Measurements from ENCODE around the gene INHBA.

INHBA gene

DNA sequence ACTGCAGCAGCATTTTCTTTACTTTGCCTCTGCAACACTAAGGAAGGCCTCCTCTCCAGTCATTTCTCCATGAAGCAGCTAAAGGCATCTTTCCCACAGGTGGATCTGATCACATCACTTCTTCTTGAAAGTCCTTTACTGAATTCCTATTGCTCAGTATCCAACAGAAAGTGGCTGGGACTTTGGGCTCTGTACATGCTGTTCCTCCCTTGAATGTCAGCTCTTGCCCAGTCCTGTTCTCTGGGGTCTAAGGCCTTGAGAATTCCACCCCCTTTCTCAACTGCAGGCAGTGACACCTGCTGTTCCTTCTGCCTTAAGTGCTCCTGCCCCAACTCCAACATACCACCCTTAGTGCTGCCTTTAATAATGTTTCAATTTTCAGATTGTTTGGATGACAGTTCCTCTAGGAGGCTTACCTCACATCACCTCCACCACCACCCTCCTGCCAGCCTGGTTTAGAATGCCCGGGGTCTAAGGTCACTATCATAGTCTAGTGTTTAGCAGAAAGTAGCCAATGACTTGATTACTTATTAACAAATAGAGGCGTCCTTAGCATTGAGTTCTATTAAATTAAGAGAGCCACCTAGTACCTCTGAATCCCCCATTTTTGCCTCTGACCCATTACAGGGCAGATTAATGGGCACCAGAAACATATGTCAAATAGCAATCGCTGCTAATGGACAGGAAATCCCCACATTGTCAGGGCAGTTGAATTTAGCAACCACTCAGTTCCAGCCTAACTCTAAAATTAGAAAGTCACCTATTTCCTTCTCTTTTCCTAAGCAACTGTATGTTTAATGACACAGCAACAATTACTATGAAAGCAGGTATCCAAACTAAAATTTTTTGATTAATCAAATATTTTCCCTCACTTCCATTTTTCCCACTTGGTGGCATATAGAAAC is 11.4 kb downstream of the INHBA start:
- in situ Hi-C loops (cut with HindIII; ENCODE audit: low sequenced_read_pairs), result no loop called here

DNA sequence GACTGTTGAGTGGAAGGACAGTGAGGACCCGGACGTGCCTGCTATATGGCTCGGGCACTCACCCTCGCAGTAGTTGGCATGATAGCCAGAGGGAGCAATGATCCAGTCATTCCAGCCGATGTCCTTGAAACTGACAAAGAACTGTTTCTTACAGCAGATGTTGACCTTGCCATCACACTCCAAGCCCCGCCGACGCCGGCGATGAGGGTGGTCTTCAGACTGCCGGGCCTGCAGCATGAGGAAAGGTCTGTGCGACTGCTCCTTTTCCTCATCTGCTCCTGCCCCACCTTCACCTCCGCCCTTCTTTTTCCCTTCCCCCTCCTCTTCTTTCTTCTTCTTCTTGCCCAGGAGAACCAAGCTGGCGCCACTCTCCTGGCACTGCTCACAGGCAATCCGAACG is 13.1 kb downstream of the INHBA start:
- in situ Hi-C loops (cut with HindIII; ENCODE audit: low sequenced_read_pairs), result no loop called here

DNA sequence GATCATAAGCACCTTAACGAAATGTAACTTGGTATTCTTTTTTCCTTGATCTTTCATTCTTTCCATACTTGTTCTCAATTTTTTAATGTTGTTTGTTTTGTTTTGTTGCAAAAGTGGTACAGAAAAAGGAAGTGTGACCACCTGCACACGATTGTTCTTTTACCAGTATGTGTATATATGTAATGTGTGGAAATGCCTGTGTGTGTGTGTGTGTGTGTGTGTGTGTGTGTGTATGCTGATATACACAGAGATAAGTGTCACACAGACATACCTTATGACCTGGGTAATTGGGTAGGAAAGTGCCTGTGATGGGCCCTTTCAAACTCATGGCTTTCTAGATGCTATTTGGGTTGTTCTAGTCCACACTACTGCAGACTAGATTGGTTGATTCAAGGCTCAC is 14.0 kb downstream of the INHBA start:
- in situ Hi-C loops (cut with HindIII; ENCODE audit: low sequenced_read_pairs), result no loop called here

DNA sequence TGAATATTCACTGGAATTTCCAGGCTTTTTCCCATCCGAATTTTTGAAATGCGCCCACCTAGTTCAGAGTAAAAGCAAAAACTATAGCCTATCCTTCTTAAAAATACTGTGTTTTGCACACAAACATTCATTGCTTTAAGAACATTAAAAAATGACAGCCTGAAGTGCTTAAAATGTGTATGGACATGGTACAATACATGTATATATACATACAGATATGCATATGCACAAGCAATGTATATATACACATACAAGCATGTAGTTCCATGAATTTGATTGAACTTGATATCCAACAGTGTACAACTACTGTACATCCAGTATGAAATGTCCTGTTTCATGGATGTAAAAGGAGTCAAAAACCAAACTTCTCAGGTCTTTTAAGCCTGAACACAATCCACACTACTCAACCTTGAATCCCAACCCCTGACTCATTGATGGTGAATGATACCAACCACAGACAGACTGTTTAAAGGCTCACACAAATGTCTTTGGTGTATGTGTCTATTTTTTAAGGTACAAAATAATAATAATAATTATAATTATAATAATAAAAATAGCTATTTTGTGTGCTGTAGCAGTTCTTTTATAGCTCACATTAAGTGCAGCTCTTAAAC is 14.8 kb downstream of the INHBA start:
- in situ Hi-C loops (cut with HindIII; ENCODE audit: low sequenced_read_pairs), result no loop called here

DNA sequence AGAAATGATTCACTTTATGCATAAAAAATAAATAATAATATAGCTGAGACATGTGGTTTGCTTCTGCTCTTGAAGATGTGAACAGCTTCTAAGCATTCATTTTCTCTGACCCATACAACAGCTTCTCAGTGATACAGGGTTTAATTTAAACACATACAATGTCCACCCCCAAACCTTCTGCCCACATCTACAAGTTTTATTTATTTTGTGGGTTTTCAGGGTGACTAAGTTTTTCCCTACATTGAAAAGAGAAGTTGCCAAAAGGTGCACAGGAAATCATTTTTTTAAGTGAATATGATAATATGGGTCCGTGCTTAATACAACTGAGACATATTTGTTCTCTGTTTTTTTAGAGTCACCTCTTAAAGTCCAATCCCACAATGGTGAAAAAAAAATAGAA is 17.2 kb downstream of the INHBA start:
- in situ Hi-C loops (cut with HindIII; ENCODE audit: low sequenced_read_pairs), result no loop called here

DNA sequence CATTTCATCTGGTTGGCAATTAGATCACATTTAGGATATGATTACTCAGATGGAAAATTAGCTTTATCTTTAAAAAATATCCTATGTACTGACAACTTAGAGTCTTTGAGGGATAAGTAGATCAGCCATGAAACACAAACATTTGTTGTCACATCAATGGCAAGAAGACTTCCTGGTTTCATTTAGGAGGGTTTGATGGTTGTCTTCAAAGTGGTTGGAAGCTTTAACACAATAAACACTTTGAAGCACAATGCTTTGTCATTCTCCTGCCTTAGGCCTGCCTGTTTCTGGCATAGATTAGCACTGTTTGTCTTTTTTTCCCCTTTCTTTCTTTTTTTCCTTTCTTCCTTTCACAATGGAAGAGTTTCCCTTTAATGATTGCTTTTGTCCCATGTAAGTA is 20.5 kb downstream of the INHBA start:
- in situ Hi-C loops (cut with HindIII; ENCODE audit: low sequenced_read_pairs), result no loop called here

DNA sequence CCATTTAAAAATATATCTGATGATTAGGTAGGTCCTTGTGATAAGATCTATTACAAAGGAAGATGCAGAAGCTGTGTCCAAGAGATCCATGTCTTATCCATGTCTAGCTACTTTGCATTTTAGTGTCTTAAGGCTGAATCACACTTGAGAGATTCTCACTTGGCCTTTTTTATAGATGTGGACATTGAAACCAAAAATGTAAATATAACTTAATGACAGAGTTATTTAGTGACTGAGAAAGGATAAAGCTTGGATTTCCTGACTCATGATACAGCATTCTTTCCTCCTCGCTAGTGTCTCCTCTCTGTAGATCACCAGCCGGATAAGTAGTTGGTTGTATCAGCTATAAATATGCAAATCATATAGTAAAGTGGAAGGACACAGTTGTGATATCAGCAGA is 23.3 kb downstream of the INHBA start:
- in situ Hi-C loops (cut with HindIII; ENCODE audit: low sequenced_read_pairs), result no loop called here

DNA sequence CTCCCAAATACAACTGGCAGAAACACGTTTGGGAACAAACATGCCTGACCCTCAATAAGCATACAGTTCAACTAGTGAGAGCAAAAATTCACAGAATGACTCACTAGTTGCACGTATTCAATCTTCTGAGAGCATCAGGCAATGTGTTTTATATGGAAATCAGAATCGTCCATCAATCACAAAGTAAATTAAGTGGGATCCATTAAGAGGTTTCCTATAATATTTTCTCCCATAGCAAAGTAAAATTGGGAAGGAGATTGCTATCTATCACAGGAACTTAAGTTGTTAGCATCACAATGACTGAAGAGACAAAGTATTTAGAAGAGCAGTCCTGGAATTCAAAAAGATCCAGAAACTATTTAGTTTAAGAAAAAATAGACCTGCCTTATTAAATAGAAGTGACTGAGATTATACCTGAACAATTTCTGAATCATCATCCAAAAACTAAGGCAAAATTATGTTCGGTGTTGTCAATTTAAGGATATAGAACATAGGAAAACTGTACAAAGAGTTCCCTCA is 28.3 kb downstream of the INHBA start:
- in situ Hi-C loops (cut with HindIII; ENCODE audit: low sequenced_read_pairs), result no loop called here

DNA sequence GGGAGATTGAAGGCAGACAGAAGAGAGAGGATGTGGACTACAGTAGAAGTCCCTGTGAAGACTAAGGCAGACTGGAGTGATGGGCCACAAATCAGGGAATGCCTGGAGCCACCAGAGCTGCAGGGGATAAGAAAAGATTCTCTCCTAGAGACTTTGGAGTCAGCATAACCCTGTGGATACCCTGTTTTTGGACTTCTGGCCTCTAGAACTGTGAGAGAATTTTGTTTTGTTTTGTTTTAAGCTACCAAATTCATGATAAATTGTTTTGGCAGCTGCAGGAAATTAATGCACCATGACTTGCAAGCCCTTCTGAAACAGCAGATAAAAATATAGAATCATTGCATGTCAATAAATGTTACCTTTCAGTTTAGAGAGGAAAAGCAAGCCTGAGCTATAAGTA is 41.3 kb downstream of the INHBA start:
- in situ Hi-C loops (cut with HindIII; ENCODE audit: low sequenced_read_pairs), result loop anchor here (10.0 kb wide), 1 partner anchor 157 kb away; no protein-coding TSS in a partner anchor

DNA sequence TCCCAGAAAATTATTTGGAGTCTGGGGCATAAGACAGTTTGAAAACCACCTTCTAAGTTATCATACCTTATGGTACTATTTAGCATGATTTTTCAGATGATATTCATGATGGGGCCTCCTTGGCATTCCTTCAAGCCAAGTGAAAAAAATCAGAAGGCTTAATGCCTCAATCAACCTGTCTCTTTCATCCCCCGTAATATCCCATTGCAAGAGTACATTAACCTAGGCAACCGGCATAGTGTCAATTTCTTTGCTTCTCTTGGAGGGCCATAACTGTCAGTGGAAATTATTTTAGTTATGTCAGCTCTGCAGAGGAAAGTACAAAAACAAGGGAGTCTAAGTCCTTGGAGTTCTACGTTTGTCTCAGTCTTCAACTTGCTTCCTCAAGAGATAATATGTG is 43.4 kb downstream of the INHBA start:
- in situ Hi-C loops (cut with HindIII; ENCODE audit: low sequenced_read_pairs), result no loop called here

DNA sequence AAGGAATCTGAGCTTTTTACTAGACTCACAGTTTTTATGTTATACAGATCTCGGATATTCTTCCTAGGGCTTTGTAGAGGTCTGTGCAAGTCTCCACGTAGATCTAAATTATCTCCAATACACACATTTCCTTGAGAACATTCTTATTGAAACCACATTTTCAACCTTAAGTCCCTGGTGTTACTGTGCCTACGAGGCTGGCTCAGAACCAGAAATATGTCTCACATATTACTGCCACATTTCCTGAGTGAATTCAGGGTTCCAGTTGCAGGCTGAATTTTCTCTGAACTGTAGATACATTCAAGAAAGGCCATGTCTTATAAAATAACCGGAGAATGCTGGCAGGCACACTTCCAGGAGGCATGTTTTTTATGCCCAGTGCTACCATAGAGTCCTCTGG is 46.5 kb downstream of the INHBA start:
- in situ Hi-C loops (cut with HindIII; ENCODE audit: low sequenced_read_pairs), result no loop called here

DNA sequence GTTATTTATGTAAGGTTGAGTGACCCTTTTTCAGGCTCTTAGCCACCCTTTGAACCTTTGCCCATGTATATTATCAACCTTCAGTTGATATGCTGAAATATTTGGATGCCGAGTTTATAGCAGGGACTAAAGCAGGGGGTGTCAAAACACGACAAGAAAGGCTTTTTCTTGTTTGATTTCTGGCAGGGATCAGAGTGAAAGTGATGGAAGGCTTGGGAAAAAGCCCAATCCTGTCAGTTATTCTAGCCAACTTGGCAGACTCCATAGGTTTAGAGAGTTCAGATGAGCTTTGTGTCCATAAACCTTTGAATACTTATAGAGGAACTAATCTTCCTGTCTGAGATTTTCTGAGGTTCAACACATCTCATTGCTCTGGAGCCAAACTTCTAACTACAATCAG is 47.5 kb downstream of the INHBA start:
- in situ Hi-C loops (cut with HindIII; ENCODE audit: low sequenced_read_pairs), result no loop called here

DNA sequence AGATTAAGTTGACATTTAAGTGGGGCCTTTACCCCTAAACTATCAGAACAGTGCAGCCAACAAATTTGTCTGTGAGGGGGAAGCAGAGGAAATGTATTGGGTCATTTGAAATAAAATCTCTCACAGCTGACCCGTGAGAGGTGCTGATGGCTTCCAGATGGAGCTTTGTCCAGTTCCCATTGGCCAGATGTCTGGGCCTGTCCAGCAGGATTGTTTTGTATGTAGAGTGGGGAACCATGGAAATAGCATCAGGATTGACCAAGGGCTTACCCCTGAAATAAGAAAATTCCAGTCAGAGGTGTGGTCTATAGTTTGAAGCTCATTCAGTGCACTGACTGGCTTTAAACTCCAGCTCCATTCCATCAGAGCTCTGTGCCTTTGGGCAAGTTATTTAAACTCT is 50.6 kb downstream of the INHBA start:
- in situ Hi-C loops (cut with HindIII; ENCODE audit: low sequenced_read_pairs), result no loop called here

DNA sequence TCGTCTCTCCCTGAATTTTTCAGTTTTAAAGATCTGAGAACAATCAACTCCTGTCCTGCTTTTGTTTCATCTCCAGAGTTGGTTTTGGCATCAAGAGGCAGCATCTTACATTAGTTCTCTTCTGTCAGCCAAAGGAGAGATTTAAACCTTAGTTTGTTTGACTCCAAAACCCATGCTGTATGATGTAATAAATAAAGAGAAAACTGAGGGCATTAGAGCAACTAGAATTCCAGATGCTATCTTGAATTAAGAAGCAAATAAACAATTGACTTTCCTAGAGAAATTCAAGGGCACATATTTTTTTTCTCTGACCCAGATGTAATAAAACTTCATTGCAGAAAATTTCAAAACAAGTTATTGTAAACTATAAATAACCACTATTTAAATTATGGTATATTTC is 54.4 kb downstream of the INHBA start:
- in situ Hi-C loops (cut with HindIII; ENCODE audit: low sequenced_read_pairs), result no loop called here

DNA sequence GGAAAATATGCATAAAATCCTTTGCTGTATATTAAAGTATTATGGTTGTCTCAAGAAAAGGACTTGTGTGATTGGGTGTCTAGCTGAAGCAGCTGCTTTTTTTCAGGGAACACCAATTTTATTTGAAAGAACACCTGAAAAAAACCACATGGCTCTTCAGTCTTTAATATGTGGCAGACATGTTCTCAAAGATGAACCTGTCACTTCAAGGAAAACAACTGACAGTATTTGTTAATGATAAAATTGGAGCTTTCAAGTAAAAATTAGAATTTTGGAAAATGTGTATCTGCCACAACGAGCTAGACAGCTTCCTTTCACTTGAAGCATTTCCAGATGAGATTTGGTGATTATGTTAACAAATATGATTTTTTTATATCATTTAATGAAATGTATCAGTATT is 59.3 kb downstream of the INHBA start:
- in situ Hi-C loops (cut with HindIII; ENCODE audit: low sequenced_read_pairs), result no loop called here

DNA sequence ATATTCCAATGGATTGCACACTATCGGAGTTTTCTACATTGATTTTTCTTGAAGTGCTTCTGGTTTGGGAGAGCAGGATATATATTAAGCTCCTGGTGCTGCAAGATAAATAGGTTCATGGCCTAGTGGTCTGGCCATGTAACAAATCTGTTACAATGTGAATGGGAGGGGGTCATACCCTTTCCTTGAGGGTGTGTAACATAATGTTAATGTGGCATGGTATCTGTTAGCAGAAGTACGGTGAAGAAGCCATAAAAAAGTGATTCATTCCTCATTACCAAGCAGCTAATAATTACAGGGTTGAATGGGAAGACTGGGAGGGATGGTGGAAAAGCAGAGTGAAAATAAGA is 61.2 kb downstream of the INHBA start:
- in situ Hi-C loops (cut with HindIII; ENCODE audit: low sequenced_read_pairs), result no loop called here

DNA sequence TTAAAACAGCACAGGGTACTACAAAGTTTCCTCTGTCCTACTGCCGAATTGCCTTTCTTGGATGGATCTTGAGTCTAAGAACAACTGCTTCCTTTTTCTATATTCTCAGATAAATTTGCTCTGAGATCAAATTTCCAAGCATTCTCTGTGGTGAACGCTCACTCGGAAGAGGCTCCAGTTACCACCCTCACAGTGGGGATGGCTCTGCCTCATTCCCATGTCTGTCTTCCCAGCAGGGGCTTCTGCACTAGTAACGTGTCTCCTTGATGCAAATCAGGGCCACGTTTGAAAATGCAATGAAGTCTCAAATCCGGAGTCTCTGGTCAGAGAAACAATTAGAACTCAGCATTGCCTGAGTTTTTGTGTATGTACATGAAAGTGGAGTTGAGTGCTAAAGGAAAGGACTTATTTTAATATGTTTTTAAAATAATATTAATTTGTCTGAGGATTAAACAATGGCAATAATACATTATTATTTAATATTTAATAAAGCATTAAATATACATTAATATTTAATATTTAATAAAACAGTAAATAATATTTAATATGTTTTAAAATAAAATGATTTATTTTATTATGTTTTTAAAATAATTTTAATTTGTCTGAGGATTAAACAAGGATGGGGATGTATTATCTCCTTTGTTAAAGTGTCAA is 61.8 kb downstream of the INHBA start:
- in situ Hi-C loops (cut with HindIII; ENCODE audit: low sequenced_read_pairs), result no loop called here

DNA sequence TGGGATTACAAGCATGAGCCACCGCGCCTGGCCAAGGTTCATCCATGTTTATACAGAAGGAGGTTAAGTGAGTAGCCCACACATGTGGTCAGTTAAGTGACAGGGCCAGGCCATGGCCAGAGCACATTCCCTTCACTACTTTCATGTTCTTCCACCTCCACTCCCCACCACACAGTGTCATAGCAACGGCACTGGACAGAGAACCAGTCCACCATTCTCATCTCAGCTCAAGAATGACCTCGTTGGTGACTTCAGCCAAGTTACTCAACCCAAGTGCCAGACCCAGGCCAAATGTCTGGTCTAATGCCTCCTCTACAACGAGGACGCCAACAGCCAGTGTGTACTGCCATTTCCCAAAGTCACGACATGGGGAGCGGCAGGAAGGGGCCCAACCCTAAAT is 62.4 kb downstream of the INHBA start:
- in situ Hi-C loops (cut with HindIII; ENCODE audit: low sequenced_read_pairs), result no loop called here

DNA sequence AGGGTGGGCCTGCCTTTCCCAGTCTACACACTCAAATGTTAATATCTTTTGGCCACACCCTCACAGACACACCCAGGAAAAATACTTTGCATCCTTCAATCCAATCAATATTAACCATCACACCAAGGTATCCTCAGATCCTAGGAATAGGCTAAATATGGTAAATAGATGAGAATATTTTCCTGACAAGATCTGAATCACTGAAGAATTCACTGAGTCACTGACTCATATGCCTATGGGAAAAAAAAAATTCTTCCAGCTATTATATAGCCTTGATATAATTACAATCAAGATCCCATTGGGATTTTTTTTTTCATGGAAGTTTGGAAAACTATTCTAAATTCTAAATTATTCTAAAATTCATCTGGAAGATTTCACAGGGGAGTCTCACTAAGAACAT is 65.8 kb downstream of the INHBA start:
- in situ Hi-C loops (cut with HindIII; ENCODE audit: low sequenced_read_pairs), result no loop called here
